Loucy (cell line): ENCODE data around the gene R3HDML.

Source experiments
- H2AFZ ChIP-seq: fragments of 200-600 bp; sonication (generic); 2 replicates; pipeline ENCODE4 v1.6.0; 2016; ENCODE audit warnings: antibody characterized with exemption, mild to moderate bottlenecking, low read length, moderate library complexity
- H3F3A ChIP-seq: fragments of 200-600 bp; 2 replicates; pipeline ENCODE4 v1.6.0; 2016; ENCODE audit warnings: antibody characterized with exemption, low read depth, mild to moderate bottlenecking
- H3K27me3 ChIP-seq: fragments of 200-600 bp; sonication (generic); 2 replicates; pipeline ENCODE4 v1.6.1; 2014; ENCODE audit warnings: low read length, mild to moderate bottlenecking; ENCODE audit not compliant: insufficient read depth, poor library complexity, severe bottlenecking
- H3K36me3 ChIP-seq: fragments of 200-600 bp; sonication (generic); 2 replicates; pipeline ENCODE4 v1.6.1; 2016; ENCODE audit warnings: low read length; ENCODE audit not compliant: insufficient read depth
- H3K4me1 ChIP-seq: fragments of 200-600 bp; sonication (generic); 2 replicates; pipeline ENCODE4 v1.5.1; 2014; ENCODE audit warnings: low read length, mild to moderate bottlenecking; ENCODE audit not compliant: insufficient read depth, poor library complexity, severe bottlenecking
- H3K4me2 ChIP-seq: fragments of 200-600 bp; sonication (generic); 2 replicates; pipeline ENCODE4 v1.6.0; 2014; ENCODE audit warnings: antibody characterized with exemption, low read length, low read depth, mild to moderate bottlenecking; ENCODE audit not compliant: poor library complexity, severe bottlenecking
- H3K4me3 ChIP-seq: fragments of 200-600 bp; sonication (generic); 2 replicates; pipeline ENCODE4 v1.5.1; 2014; ENCODE audit warnings: low read length, mild to moderate bottlenecking, mixed read lengths; ENCODE audit not compliant: poor library complexity, severe bottlenecking
- H3K79me2 ChIP-seq: fragments of 200-600 bp; sonication (generic); 2 replicates; pipeline ENCODE4 v1.6.1; 2014; ENCODE audit warnings: low read length; ENCODE audit not compliant: insufficient read depth
- H3K9ac ChIP-seq: fragments of 200-600 bp; sonication (generic); 2 replicates; pipeline ENCODE4 v1.6.0; 2014; ENCODE audit warnings: mild to moderate bottlenecking, low read depth, low read length, moderate library complexity; ENCODE audit not compliant: poor library complexity, severe bottlenecking
- H3K9me2 ChIP-seq: fragments of 200-600 bp; sonication (generic); replicated peaks from 2 replicates; pipeline ENCODE4 v1.6.1; 2016; ENCODE audit warnings: low read depth, low read length, mixed read lengths
- H3K9me3 ChIP-seq: fragments of 200-600 bp; sonication (generic); 2 replicates; pipeline ENCODE4 v1.6.1; 2014; ENCODE audit warnings: mild to moderate bottlenecking, antibody characterized with exemption, low read length, low read depth; ENCODE audit not compliant: insufficient read depth
- H4K20me1 ChIP-seq: fragments of 200-600 bp; sonication (generic); 2 replicates; pipeline ENCODE4 v1.6.0; 2014; ENCODE audit warnings: antibody characterized with exemption, low read length, mild to moderate bottlenecking; ENCODE audit not compliant: insufficient read depth, poor library complexity, severe bottlenecking
- EZH2phosphoT487 ChIP-seq: fragments of 200-600 bp; IDR thresholded peaks from 2 replicates; pipeline ENCODE4 v1.6.1; 2018; ENCODE audit warnings: antibody characterized with exemption, mild to moderate bottlenecking, moderate library complexity, borderline replicate concordance
- TF ChIP-seq, protein P1 (sequence below): fragments of 200-600 bp; sonication (generic); conservative IDR thresholded peaks from 2 replicates; pipeline ENCODE4 v1.5.1; 2014; ENCODE audit warnings: mild to moderate bottlenecking, antibody characterized with exemption, low read length

Gene R3HDML

DNA sequence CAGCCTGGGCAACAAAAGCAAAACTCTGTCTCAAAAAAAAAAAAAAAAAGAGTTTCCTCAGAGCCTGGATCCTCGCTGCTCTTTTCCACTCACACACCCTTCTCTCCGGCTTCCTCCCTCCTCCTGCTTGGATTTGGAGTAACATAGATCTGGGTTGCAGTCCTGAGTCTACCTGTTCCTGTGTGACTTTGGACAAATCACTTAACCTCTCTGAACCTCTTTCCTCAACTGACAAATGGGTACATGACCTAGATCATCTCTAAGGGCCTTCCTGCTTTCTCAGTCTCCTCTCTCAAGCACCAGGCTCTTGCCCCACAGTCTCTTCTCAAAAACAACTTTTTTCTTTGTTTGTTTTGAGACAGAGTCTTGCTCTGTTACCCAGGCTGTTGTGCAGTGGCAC lies 5.6 kb upstream of the R3HDML start:
- Histone ChIP-seq H3K27me3 (no peaks in the 10 kb centered on the region), H3F3A (no peaks in the 10 kb centered on the region), H3K4me2 (no peak overlapping the region), H4K20me1 (no peaks in the 10 kb centered on the region), H3K9ac (no peak overlapping the region), H3K79me2 (no peaks in the 10 kb centered on the region), H3K4me3 (no peak overlapping the region), H3K9me2 (no peaks in the 10 kb centered on the region), H3K36me3 (no peaks in the 10 kb centered on the region), H3K4me1 (no peaks in the 10 kb centered on the region), H2AFZ (no peak overlapping the region), H3K9me3 (no peaks in the 10 kb centered on the region)
- no peak for TF ChIP-seq EZH2phosphoT487
- TF ChIP-seq, protein P1, sequence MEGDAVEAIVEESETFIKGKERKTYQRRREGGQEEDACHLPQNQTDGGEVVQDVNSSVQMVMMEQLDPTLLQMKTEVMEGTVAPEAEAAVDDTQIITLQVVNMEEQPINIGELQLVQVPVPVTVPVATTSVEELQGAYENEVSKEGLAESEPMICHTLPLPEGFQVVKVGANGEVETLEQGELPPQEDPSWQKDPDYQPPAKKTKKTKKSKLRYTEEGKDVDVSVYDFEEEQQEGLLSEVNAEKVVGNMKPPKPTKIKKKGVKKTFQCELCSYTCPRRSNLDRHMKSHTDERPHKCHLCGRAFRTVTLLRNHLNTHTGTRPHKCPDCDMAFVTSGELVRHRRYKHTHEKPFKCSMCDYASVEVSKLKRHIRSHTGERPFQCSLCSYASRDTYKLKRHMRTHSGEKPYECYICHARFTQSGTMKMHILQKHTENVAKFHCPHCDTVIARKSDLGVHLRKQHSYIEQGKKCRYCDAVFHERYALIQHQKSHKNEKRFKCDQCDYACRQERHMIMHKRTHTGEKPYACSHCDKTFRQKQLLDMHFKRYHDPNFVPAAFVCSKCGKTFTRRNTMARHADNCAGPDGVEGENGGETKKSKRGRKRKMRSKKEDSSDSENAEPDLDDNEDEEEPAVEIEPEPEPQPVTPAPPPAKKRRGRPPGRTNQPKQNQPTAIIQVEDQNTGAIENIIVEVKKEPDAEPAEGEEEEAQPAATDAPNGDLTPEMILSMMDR, result no peak

DNA sequence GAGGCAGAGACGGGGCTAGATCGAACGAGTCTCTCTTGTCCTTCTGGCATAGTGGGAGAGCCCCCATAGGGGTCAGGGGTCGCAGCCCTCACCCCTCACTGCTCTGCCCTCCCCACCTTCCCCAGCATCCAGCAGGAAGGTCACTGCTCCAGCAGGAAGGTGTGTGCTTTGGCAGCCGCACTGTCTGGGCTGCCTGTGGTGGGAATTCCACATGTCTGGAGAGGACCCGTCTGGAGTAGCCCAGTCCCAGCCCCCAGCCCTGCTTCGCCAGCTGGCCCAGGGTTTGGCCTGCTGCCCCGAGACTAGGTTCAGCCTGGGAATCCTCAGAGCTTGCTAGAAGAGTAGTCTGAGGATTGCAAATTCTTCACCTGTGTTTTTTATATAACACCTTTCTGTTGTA lies 2.5 kb upstream of the R3HDML start:
- no peak overlapping the region for H3K4me3 ChIP-seq
- TF ChIP-seq, protein P1, result no peak
- TF ChIP-seq EZH2phosphoT487, result no peak
- H3K36me3 ChIP-seq, result no peaks in the 10 kb centered on the region
- no peaks in the 10 kb centered on the region for H4K20me1 ChIP-seq
- no peak overlapping the region for H2AFZ ChIP-seq
- H3K9me3 ChIP-seq, result no peaks in the 10 kb centered on the region
- H3F3A ChIP-seq, result no peaks in the 10 kb centered on the region
- H3K4me1 ChIP-seq, result no peaks in the 10 kb centered on the region
- H3K27me3 ChIP-seq, result no peaks in the 10 kb centered on the region
- no peaks in the 10 kb centered on the region for H3K9me2 ChIP-seq
- no peak overlapping the region for H3K4me2 ChIP-seq
- no peak overlapping the region for H3K9ac ChIP-seq
- H3K79me2 ChIP-seq, result no peaks in the 10 kb centered on the region

DNA sequence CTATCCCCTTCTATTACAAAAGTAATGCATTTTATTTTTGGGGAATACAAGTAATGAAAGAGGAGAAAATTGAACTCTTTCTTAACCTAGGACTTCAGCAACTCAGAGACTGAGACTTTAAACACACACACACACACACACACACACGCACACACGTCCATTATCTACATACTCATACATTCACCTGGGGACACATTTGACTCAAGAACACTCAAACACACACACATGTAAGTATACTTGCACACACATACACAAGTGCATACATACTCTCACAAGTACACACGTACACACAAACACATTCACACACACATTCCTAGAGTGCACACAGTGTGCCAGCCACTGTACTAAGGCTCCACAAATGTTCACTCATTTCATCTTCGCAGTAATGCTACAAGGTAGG lies 2.1 kb upstream of the R3HDML start:
- H3K9ac ChIP-seq, result no peak overlapping the region
- H3K79me2 ChIP-seq, result no peaks in the 10 kb centered on the region
- no peaks in the 10 kb centered on the region for H3K4me1 ChIP-seq
- H4K20me1 ChIP-seq, result no peaks in the 10 kb centered on the region
- no peaks in the 10 kb centered on the region for H3K9me3 ChIP-seq
- no peaks in the 10 kb centered on the region for H3K9me2 ChIP-seq
- H3K4me3 ChIP-seq, result no peak overlapping the region
- no peaks in the 10 kb centered on the region for H3K36me3 ChIP-seq
- H3K27me3 ChIP-seq, result no peaks in the 10 kb centered on the region
- TF ChIP-seq EZH2phosphoT487, result no peak
- TF ChIP-seq, protein P1, result no peak
- no peak overlapping the region for H2AFZ ChIP-seq
- H3F3A ChIP-seq, result no peaks in the 10 kb centered on the region
- H3K4me2 ChIP-seq, result no peak overlapping the region
